NCI-H2171 (cell line): ENCODE measurements around the gene DHRS4L2.
"Not testable (repeated sequence)": the region's sequence is repeated elsewhere in the genome, so short reads cannot be mapped to it uniquely, and the experiment has no call there.

Experiments
- DNase-seq: peaks from one replicate; lab custom pipeline; 2025; lab: John Stamatoyannopoulos, UW

Gene DHRS4L2

DNA sequence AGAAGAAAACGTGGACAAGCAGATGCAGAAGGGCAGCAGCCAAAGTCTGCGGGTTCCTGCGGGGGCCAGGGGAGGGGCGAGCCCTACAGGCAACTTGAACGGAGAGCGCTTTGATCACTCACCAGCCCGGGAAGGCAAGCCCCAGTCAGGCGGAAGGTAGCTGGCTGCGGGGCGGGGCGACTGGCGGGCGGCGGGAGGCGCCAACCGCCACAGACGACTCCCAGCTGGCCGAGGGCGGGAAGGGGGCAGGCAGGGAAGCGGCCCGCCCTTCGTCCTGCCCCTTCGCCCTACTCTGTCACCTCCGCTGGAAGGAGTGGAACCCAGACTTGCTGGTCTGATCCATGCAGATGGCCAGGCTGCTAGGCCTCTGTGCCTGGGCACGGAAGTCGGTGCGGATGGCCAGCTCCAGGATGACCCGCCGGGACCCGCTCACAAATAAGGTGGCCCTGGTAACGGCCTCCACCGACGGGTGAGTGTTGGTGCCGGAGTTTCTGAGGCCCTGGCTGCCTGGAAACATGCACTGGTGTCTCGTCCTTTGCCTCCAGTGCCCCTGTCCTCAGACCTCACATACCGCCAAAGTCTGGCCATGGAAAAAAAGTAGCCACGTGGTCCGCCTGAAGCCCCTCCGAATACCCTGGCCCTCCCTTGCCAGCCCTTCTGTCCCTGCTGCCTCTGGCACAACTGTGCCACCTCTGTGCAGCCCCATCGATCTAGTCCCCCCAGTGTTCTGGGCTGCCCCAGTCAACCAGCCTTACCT is at the start of gene DHRS4L2:
DHRS4L2 (plus strand) TSS at position 323 of the 757 bp plus-strand sequence; CDS start at position 342, 19 bp downstream.
- peak; percentile 45 for DNase-seq

DNA sequence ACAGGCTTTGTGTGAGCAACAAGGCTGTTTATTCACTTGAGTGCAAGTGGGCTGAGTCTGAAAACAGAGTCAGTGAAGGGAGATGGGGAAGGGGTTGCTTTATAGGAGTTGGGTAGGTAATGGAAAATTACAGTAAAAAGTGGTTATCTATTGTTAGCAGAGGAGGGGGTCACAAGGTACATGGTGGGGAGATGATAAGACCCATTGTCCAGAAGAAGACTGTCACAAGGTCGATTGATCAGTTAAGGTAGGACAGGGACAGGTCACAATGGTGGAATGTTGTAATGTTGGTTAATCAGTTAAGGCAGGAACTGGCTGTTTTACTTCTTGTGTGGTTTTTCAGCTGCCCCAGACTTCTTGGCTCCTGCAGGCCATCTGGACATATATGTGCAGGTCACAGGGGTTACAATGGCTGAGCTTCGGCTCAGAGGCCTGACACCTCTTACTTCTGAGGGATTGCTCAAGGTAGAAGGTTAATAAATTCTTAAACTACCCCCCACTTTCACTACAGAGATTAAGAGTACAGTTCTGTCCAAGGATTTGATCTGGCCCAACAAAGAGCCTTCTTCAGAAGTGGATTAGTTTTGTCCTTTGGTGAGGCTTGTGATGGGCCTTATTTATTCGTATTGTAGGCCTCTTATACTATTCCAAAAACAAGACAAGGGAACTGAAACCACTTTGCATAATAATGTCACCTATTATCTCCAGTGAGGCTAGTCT is 49.0 kb upstream of the DHRS4L2 start:
- DNase-seq, result no peak

DNA sequence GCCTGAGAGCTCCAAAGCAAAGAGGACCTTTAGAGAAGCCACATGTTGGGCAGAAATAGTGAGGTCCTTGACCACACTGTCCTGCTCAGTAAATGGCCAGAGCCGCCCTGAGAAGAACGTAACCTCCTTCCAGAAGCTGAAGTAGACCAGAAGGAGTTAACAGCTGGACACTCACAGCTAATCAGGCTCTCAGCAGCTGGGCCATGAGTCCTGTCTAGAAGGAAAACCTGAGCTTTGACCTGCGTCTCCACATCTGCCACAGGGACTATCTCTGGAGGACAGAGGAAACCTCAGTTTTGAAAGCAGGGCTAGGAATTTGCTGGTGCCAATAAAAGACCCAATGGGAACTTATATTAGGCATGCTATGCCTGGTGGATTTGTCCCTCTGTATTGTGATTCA is 47.5 kb upstream of the DHRS4L2 start:
- DNase-seq, result no peak

DNA sequence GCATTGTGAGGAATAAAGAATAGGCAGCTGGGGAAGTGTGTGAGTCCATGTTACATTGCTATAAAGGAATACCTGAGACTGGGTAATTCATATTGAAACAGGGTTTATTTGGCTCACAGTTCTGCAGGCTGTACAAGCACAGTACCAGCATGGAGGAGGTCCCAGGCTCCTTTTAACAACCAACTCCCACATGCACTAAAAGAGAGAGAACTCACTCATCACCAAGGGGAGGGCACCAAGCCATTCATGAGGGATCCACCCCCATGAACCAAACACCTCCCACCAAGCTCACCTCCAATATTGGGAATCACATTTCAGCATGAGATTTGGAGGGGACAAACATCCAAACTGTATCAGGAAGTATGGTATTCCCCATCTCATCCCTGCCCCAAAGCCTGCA is 47.1 kb upstream of the DHRS4L2 start:
- DNase-seq, result no peak

DNA sequence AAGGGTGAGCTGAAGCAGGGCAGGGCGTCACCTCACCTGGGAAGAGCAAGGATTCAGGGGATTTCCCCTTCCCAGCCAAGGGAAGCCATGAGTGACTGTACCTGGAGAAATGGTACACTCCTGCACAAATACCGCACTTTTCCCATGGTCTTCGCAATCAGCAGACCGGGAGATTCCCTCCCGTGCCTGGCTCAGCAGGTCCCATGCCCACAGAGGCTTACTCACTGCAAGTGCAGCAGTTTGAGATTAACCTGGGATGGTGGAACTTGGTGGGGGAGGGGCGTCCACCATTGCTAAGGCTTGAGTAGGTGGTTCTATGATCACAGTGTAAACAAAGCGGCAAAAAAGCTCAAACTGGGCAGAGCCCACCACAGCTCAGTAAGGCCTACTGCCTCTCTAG is 46.1 kb upstream of the DHRS4L2 start:
- DNase-seq, result no peak

DNA sequence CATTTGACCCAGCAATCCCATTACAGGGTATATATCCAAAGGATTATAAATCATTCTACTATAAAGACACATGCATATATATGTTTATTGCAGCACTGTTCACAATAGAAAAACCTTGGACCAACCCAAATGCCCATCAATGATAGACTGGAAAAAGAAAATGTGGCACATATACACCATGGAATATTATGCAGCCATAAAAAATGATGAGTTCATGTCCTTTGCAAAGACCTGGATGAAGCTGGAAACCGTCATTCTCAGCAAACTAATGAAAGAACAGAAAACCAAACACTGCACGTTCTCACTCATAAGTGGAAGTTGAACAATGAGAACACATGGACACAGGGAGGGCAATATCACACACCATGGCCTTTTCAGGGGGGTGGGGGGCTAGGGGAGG is 39.7 kb upstream of the DHRS4L2 start:
- DNase-seq, result not testable (repeated sequence)

DNA sequence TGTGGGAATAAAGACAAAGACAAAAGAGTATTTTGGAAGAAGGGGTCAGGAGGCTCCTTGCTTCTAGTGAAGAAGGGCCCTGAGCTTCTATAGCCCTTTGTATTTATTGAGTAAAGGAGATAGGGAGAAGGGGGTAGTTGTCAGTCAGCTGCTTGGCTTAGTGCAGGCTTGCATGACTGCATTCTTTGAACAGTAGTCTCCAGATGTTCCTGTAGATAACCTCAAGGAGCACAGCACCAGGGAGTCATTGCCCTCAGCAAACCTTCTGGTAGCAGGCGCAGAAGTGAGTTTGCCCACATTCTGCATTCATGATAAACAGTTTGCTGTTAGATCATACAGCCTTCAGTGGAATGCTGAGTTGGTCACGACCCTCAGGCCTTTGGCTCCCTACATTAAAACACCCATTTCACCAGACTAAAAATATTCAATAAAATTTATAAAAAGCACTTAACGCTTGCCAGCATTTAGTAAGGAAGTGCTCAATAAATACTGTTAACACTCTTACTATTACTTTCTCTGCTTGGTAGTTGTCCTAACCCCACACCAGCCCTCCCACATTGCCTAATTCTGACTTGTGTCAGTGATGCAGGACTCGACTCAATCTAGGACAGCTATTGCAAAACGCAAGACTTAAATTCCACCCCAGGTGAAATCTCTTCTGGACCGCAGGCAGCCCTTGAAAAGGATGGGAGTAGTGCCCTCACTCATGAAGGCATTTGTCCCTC is 38.2 kb upstream of the DHRS4L2 start:
- no peak for DNase-seq

DNA sequence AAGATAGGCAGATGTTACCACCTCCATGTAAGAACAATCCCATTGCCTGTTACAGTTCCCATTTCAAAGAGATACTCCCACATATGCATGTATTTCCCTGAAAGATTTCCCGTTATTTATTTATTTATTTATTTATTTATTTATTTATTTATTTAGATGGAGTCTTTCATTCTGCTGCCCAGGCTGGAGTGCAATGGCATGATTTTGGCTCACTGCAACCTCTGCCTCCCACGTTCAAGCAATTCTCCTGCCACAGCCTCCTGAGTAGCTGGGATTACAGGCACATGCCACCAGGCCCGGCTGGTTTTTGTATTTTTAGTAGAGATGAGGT is 37.6 kb upstream of the DHRS4L2 start:
- not testable (repeated sequence) for DNase-seq

DNA sequence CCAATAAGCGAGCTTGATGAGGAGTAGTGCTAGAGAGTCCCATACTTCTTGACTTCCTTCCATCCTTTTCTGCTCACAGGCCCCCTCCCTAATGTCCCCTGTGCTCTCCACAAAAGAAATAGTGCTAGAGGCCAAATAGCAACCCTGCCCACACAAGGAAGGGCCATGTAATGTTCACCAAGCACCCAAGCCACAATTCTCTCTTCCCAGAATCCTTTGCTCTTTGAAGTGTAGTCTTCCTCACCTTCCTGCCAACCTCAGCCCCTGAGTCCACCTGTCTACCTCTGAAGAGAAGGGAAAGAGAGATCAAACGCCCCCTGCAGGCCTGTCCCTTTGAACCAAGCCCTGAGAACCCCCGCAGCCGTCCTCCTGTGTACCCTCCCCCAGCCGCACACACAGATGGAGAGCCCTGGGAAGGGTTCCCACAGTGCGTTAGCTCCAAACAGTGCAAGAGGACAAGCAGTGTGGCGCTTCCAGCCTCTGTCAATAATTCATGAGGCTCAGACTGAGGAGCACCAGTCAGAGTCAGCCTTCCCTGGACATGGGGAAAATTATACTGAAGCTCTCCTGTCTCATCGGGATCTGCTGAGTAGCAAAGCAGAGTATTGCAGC is 37.0 kb upstream of the DHRS4L2 start:
- DNase-seq, result no peak

DNA sequence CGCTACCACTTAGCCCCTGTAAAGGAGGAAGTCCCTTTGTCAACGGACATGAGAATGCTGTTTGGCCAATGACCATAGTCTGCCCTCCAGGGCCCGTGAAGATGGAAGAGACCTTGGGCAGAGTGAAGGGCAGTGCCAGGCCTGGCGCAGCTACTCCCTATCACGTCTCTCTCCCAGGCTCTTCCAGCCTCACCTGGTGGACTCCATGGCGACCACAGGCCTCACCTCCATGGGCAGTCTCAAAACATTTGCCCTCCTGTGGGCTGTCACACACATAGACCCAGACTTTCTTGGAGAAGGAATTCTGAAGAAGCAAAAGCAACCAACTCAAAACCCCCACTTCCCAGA is 35.6 kb upstream of the DHRS4L2 start:
- DNase-seq, result not testable (repeated sequence)

DNA sequence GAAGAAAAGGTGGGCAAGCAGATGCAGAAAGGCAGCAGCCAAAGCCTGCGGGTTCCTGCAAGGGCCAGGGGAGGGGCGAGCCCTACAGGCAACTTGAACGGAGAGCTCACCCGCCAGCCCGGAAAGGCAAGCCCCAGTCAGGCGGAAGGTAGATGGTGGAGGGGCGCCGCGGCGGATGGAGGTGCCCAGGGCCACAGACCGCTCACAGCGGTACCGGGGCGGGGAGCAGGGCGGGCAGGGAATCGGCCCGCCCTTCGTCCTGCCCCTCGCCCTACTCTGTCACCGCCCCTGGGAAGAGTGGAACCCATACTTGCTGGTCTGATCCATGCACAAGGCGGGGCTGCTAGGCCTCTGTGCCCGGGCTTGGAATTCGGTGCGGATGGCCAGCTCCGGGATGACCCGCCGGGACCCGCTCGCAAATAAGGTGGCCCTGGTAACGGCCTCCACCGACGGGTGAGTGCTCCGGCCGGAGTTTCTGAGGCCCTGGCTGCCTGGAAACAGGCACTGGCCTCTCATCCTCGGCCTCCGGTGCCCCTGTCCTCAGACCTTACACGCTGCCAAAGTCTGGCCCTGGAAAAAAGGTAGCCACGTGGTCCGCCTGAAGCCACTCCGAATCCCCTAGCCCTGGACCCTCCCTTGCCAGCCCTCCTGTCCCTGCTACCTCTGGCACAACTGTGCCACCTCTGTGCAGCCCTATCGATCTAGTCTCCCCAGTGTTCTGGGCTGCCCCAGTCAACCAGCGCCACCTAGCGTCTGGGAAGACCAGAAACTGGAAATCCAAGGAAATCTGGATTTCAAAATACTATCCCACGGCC is 35.1 kb upstream of the DHRS4L2 start, which contains the start of gene DHRS4:
DHRS4 (plus strand) TSS at position 307 of the 815 bp plus-strand sequence; CDS start at position 326, 19 bp downstream.
- peak; percentile 86 for DNase-seq

DNA sequence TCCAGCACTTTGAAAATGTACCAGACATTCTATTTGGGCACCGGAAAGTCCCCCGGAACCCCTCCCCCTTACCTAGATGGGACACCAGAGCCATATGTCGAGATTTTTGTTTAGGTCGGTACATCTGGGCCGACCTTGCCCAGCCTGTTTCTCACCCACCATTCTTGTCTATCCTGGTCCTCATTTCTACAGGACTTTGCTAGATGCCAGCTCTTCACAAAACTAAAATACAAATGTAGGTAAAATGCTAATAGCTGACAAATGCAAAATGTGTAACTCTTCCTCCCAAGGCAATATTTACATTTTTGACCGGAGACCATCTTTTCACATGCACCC is 34.5 kb upstream of the DHRS4L2 start:
- not testable (repeated sequence) for DNase-seq

DNA sequence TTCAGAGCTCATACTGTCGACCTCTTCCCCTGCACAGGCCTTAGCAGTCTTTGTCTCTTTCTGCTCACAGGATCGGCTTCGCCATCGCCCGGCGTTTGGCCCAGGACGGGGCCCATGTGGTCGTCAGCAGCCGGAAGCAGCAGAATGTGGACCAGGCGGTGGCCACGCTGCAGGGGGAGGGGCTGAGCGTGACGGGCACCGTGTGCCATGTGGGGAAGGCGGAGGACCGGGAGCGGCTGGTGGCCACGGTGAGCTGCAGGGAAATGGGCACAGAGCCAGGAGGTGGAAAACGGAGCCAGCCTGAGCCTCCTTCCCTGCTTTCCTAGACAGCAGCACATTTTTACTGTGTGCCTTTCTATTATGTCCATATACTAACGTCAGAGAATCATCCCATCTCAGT is 33.8 kb upstream of the DHRS4L2 start:
- DNase-seq, result not testable (repeated sequence)

DNA sequence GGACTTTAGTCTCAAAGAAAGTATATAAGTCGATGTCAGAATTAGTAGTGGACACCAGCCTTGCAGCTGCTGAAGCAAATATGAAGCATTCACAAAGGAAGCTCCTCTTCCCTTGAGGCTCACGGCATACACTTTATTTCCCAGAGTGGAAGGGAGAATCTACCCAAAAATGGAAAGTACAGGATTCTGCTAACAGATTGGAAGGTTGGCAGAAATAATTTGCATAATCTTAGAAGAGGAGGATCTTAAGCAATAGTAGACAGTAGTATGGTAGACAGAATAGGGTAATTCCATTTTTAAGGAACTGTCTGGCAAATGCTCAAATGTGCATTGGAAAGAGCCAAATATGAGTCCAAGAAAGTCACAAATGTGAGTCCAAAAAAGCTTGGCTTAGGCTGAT is 32.9 kb upstream of the DHRS4L2 start:
- not testable (repeated sequence) for DNase-seq

DNA sequence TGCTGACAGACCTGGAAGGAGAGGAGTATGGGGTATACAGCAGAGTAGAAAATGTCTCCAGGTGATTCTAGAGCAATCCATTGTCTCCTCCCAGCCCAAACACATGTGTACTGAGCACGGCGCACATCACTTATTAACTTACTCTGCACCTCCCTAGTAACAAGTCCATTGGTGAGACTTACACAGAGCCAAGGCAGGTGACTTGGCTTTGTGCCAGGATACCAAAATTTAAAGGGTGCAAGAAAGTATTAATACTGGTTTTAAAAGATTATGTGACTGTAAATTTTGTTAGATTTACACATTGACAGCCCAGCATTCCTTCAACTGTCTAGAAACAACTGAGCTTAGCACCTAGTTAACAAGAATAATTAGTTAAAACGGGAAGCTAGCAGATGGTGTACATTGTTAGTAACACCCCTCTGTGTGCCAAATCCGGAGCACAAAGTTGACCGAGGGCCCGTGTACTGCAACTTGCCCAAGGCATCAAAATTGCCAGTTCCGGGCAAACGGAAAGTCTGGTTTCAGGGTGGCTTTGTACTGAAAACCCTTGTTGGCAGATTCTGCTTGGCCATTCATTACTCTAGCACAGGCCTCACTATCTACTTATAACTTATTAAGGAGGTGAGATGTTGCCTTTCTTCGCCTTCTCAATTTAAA is 30.7 kb upstream of the DHRS4L2 start:
- not testable (repeated sequence) for DNase-seq

DNA sequence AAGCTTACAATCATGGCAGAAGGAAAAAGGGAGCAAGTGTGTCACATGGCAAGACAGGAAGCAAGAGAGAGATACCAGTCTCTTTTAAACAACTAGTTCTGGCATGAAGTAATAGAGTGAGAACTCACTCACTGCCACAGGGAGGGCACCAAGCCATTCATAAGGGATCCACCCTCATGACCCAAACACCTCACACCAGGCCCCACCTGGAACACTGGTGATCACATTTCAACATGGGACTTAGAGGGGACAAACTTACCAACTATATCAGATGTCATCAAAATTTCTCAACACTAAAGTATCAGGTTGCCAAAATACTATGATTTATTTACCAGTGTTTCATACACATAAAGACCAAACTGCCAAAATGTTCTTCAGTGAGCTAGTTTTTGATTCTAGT is 27.8 kb upstream of the DHRS4L2 start:
- not testable (repeated sequence) for DNase-seq

DNA sequence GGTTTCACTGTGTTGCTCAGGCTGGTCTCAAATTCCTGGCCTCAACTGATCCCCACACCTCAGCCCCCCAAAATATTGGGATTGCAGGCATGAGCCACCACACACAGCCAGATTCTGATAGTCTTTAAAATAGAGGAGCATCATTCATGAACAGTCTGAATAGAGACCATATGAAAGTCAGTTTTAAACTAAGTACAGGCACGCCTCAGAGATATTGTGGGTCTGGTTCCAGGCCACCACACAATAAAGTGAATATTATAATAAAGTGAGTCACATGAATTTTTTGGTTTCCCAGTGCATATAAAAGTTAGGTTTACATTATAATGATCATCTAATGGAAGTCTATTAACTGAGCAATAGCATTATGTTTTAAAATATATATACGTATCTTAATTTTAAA is 27.0 kb upstream of the DHRS4L2 start:
- not testable (repeated sequence) for DNase-seq

DNA sequence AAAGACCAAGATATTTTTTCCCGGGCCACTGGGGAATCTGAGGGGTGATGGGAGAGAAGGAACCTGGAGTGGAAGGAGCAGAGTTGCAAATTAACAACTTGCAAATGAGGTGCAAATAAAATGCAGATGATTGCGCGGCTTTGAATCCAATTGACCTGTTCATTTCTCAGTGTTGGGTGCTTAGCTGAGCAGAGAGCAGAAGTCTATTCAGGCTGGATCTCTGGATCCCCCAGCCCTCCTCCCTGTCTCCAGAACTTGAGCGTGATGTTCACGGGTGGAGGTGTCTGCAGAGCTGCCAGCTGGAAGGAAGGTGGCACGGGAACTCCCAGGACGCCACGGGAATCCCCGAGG is 19.6 kb upstream of the DHRS4L2 start:
- not testable (repeated sequence) for DNase-seq

DNA sequence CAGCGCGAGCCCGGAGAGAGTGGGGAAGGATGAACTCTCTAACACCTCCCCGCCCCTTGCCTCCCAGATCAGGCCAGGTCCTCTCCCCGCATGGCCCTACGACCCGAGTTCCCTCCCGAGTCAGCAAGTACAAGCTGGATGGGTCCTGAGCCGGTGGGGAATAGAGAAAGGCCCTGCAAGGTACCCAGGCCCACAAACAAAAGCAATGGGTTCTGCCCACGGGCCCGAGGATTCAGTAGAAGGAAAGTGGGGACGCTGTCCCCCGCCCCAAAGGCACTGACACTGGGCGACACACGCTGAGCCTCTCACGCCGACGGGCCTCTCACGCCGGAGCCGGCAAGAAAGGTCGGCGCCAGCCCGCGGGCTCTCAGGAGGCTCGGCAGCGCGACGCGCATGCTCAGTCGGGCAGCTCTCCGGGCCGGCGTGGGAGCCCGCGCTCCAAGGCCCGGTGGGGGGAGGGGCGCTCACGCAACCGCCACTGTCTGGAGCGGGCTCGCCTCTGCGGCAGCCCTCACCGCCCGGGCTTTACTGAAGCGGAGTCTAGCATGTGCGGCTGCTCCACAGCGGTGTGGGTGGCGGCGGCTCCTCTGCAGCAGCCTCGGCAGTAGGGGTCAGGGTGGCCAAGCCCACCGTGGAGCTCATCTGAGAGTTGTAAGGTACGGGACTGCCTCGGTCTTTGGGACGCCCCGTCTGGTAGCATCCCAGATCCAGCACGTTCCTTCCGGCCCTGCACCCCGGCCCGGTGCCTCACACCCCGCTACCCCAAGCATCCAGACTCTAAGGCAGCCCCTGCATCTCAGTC is 19.0 kb upstream of the DHRS4L2 start:
- peak; percentile 46 for DNase-seq

DNA sequence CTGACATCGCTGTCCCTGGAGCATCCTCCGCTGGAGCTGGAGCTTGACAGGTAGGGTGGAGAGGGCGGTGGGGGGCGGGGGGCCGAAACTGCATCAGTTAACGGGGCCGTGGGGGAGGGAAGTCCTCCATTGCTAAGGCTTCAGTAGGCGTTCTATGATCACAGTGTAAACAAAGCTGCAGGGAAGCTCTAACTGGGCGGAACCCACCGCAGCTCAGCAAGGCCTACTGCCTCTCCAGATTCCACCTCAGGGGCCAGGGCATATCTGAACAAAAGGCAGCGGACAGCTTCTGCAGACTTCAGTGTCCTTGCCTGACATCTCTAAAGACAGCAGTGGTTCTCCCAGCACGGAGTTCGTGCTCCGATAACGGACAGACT is 18.5 kb upstream of the DHRS4L2 start:
- DNase-seq, result not testable (repeated sequence)
